SK-N-MC (cell line): ENCODE data around the gene LSM12.

Experiments
- EZH2 ChIP-seq: fragments of 200-600 bp; sonication (generic); IDR thresholded peaks from one replicate; pipeline ENCODE4 v1.6.1; 2017; ENCODE audit warnings: antibody characterized with exemption
- POLR2AphosphoS5 ChIP-seq: IDR thresholded peaks from 2 replicates; pipeline ENCODE4 v1.6.1; 2012; ENCODE audit warnings: mild to moderate bottlenecking, low read depth, low read length, borderline replicate concordance

GRCh38 chr17:44085908-44086307, 19.4 kb upstream of the LSM12 start:
- TF ChIP-seq POLR2AphosphoS5 (no peak), EZH2 (no peak)
